Right renal cortex interstitium (tissue), 3 donors: Measurements from ENCODE around the gene TIGAR. TPM values are rescaled to one million over a fixed set of nuclear protein-coding genes. Genes with fewer than 3 reads are reported as not detected.

Source experiments
- DNase-seq, 3 donors: peaks; one replicate each; pipeline ENCODE4 v3.0.0-alpha.2; 2013; ENCODE audit warnings: low read depth in 3 of 3, low spot score in 2 of 3
- polyA plus RNA-seq, 3 donors: library from polyadenylated mRNA; unstranded; fragments of 120-200 nt; gene quantifications; one replicate each; pipeline ENCODE4 v1.2.1, GENCODE V29; 2013; ENCODE audit not compliant: insufficient read length in 3 of 3

Gene TIGAR, protein sequence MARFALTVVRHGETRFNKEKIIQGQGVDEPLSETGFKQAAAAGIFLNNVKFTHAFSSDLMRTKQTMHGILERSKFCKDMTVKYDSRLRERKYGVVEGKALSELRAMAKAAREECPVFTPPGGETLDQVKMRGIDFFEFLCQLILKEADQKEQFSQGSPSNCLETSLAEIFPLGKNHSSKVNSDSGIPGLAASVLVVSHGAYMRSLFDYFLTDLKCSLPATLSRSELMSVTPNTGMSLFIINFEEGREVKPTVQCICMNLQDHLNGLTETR
- 1 to 10 TPM; 7.3 to 9.3 (median 8.3) TPM for polyA plus RNA-seq

DNA sequence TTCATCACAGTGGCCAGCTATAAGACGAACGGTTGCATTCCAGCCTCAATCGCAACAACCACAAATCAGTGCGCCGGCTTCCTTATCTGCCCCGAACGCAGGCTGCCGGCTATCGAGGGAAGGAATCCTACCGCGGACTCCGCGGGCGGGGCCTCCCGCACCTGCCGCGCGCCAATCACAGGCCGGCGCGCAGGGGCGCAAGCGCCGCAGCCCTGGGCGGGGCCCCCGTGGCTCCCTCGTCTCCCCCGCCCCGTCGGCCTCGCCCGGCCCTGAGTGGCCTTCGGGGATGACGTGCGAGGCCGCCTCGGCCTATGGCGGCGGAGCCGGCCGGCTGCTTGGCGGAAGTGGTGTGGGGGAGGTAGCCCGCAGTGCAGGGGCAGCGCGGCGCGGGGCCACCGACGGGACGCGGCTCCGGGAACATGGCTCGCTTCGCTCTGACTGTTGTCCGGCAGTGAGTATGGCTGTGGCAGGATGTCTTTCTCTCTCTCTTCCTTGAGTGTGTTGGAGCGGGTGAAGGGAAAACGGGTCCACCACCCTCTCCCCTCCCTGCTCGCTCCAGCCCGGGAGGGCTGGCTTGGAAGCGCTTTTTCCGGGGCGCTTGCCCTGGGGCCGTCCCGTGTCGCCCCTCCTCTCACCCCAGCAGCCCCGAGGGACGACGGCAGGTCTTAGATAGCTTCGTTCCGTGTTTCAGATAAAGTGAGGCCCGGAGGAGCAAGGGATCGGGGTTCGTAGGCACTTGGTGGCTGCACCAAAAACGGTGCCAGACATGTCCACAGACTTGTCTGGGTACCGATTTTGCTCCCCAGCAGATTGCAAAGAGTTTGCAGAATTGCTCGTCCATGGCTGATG lies at the start of gene TIGAR:
TSS of gene TIGAR (plus strand) at position 361 of the 849 bp plus-strand sequence. CDS start at position 420, 59 bp downstream.
- DNase-seq: peak; percentile 80 to 91 (median 88)

DNA sequence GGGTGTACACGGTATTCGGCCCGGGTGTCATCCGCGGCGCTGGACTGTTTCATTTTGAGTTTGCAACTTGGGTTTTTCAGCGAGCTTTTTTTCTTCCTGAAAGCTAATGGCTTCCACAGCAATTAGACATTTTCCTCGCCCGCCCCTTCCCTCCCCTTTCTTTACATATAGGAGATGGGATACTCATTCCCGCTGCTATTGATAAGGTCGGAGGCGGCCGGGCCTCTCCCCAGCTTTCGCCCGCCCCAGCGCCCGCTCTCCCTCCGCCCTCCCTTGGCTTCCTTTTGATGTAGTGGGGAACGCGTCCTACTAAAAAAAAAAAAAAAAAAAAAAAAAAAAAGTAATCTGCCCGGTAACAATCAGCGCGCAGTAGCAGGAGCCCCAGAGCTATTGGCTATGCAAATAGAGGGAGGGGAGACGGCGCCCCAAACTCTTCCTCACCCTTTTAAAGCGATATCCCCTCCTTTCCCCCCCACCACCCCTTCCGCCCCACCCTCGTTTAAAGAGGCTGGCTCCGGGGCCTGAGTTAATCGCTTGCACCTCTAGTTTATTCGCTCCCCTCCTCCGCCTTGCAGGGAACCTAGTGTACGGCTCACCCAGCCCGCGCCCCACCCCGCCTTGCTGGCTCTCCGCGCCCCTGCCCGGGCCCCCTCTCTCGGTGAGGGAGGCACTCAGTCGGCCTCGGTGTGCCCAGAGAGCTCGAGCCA lies 49.1 kb upstream of the TIGAR start:
- peak in 2 of 3 donors; percentile 58 to 74 for DNase-seq

DNA sequence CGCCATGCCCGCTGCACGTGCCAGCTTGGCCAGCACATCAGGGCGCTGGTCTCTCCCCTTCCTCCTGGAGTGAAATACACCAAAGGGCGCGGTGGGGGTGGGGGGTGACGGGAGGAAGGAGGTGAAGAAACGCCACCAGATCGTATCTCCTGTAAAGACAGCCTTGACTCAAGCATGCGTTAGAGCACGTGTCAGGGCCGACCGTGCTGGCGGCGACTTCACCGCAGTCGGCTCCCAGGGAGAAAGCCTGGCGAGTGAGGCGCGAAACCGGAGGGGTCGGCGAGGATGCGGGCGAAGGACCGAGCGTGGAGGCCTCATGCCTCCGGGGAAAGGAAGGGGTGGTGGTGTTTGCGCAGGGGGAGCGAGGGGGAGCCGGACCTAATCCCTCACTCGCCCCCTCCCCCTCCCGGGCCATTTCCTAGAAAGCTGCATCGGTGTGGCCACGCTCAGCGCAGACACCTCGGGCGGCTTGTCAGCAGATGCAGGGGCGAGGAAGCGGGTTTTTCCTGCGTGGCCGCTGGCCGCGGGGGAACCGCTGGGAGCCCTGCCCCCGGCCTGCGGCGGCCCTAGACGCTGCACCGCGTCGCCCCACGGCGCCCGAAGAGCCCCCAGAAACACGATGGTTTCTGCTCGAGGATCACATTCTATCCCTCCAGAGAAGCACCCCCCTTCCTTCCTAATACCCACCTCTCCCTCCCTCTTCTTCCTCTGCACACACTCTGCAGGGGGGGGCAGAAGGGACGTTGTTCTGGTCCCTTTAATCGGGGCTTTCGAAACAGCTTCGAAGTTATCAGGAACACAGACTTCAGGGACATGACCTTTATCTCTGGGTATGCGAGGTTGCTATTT lies 48.4 kb upstream of the TIGAR start:
- DNase-seq: peak in 1 of 3 donors; percentile 58

DNA sequence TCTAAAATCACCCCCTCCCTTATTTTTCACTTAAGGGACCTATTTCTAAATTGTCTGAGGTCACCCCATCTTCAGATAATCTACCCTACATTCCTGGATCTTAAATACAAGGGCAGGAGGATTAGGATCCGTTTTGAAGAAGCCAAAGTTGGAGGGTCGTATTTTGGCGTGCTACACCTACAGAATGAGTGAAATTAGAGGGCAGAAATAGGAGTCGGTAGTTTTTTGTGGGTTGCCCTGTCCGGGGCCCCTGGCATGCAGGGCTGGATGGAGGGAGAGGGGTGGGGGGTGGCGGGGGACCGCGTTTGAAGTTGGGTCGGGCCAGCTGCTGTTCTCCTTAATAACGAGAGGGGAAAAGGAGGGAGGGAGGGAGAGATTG lies 47.8 kb upstream of the TIGAR start:
- DNase-seq: no peak

DNA sequence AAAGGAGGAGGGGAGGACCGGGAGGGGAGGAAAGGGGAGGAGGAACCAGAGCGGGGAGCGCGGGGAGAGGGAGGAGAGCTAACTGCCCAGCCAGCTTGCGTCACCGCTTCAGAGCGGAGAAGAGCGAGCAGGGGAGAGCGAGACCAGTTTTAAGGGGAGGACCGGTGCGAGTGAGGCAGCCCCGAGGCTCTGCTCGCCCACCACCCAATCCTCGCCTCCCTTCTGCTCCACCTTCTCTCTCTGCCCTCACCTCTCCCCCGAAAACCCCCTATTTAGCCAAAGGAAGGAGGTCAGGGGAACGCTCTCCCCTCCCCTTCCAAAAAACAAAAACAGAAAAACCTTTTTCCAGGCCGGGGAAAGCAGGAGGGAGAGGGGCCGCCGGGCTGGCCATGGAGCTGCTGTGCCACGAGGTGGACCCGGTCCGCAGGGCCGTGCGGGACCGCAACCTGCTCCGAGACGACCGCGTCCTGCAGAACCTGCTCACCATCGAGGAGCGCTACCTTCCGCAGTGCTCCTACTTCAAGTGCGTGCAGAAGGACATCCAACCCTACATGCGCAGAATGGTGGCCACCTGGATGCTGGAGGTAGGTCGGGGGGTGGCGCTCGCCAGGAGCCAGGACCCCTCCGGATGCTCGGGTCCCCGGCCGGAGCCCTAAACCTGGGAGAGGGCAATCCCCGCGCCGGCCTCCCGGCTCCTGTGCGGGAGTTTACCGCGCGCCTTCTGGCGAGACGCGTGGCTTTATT lies 47.2 kb upstream of the TIGAR start, which contains the start of gene CCND2:
TSS of gene CCND2 (plus strand) at position 111 of the 744 bp plus-strand sequence. CDS start at position 390, 279 bp downstream.
- DNase-seq: peak in 2 of 3 donors; percentile 81 to 89

DNA sequence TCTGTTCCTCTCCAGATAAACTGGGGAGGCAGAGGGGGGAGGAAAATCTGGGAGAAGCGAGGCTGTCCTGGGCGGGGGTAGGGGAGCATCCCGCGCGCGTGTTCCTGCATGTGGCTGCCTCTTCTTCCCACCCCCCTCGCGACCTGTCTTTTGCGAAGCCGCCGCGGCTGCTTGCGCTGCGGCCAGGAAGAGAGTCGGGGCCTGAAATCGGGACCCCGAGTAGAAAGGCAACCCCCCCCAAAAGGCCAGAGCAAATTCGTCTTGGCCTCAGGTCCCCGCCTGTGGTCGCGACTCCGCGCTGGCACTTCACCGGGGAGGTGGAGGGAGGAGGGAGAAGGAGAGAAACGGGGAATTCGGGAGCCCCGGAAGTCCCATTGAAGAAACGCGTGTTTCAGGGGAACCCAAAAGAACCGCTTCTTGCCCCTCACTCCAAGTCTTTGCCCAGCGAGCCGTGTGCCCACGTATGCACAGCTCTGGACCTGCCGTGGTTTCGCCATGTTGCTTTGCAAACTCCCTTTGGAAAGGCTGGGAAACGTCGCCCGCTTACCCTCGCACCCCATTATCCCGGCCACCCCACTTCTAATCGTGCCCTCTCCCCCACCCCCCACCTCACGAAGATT lies 46.5 kb upstream of the TIGAR start:
- peak in 1 of 3 donors; percentile 31 for DNase-seq

DNA sequence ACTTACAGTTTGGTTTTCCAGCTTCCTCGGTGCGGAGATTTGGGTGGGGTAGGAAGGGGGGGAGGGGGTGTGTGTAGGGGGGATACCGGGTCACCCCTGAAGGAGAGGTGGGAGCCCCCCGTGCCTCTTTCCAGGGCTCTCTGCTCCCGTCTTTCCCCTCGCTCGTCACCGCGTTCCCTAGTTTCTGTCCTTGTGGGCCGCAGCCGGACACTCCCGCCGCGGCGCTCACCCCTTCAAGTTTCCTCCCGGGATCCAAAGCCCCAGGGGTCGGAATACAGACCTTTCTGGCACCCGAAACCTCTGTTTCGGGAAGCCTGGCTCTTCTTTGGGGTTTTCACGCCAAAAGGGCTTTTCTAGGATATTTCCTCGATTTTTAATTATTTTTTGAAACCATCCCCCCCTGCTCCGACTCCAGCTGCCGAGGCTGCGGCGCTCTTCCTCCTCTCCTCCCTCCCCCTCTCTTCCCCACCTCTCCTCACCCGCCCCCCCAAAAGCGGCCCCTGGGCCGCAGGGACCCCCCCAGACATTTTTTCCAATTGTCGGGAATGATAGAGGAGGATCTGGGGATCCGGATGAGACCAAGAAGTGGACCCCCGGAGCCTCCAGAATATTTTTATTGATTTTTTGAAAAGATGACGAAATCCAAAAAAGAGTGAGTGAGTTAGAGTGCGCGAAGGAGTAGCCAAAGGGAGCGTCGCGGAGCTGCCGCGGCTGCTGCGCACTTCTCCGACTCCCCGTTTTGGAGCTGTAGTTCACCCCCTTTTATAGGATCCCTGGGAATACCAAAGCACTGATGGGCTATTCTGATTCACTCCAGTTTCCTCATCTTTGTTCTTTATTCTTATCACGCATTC lies 45.8 kb upstream of the TIGAR start:
- DNase-seq: peak in 1 of 3 donors; percentile 57

DNA sequence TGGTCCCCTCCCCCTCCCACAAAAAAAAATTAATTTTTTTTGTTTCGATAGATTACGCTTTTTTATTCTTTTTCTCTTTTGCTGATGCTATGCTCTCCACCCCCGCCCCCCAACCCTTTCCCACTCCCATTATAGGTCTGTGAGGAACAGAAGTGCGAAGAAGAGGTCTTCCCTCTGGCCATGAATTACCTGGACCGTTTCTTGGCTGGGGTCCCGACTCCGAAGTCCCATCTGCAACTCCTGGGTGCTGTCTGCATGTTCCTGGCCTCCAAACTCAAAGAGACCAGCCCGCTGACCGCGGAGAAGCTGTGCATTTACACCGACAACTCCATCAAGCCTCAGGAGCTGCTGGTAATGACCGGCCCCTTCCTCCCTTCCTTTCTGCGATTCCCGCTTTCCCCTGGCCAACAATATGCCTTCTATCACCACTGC lies 45.1 kb upstream of the TIGAR start:
- DNase-seq: no peak

DNA sequence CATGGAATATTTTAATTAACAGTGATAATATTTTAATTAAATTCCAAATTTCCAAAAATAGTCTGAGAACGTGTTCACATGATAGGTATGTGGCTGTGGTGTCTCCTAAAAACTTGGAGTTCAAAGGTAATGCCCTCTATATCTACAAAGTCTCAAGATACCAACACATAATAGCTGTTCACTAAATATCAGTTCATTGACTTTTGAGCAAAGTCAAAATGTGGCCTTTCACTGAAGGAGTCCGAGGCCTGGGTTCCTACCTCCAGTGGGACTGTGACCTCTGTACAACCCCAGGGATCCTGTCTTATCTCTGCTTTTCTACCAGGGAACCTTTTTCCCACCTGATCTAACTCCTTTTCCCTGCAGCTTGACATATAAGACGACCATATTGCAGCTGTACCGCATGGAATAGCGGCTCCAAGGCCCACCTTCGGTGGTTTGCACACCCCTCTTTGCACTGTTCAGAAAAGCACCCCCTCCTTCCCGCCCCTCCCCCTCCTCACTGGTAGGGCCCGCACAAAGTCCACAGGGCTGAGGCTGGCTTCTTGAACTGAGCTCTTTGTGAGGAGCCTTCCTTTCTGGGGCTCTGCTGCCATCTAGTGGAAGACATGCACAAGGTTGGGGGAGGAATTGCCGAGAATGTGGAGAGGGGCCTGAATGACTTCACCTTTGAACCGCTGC lies 44.3 kb upstream of the TIGAR start:
- DNase-seq: peak; percentile 89 to 95 (median 89)

DNA sequence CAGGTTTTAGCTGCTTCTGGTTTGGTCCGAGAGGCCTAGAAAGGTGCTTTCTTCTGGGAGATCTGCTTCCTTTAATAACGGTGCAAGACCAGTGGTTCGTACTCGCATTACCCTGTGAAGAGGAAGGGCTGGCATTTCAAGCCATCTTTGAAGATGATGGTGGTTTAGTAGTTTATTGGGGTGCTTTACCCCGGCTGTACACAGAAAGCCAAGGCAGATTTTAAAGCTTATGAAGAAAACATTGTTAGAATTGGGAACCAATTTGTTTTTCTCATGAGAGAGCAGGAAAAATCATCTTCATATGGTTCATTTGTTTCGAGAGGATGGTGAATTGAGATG lies 43.8 kb upstream of the TIGAR start:
- DNase-seq: no peak

DNA sequence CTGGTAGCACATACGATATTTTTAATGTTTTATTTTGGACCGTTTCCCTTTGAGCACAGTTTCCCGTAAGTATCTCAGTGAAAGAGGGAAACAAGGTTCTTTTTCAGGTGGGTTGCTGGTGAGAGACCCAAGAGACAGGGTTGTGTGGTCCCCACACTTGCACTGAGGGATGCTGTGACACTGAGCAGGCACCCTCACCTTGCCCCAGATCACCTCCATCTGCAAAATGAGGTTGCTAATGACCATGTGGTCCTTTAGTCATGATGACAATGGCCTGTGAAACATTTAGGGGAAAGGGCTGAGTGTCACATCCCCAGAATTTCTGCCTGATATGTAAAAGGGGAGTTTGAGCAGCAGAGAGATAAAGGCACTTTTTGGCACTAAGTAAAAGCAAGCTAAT lies 43.2 kb upstream of the TIGAR start:
- DNase-seq: no peak

DNA sequence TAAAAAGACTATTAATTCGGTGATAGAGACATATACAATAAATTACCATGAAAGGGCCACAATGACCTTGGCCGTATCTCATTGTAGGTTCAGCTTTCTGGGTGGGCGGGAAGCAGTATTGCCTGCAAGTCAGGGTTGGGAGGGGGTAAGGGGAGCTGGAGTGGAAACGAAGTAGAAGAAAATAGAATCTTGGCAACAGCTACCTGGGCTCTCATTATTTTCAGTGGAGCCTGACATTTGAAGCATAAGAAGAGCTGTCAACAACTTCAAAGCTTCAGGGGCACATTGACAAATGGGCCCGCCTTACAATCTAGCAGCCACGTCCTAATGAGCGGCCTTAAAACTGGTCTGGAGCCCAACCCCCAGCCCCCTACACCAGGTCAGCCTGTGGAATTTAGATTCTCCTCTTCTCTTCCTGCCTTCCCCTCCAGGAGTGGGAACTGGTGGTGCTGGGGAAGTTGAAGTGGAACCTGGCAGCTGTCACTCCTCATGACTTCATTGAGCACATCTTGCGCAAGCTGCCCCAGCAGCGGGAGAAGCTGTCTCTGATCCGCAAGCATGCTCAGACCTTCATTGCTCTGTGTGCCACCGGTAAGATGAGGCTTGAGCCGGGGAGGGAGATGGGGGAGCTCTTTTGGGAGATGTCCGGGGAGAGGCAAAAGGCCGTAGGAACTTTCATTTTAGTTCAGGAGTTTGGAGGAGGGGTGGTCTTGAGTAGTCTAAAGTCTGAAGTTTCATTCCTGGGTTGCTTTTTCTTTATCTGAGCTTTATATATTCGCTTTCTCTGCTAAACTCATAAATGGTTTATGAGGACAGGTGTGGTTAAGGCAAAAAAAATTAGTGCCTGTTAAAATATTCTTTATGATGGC lies 42.5 kb upstream of the TIGAR start:
- no peak for DNase-seq

DNA sequence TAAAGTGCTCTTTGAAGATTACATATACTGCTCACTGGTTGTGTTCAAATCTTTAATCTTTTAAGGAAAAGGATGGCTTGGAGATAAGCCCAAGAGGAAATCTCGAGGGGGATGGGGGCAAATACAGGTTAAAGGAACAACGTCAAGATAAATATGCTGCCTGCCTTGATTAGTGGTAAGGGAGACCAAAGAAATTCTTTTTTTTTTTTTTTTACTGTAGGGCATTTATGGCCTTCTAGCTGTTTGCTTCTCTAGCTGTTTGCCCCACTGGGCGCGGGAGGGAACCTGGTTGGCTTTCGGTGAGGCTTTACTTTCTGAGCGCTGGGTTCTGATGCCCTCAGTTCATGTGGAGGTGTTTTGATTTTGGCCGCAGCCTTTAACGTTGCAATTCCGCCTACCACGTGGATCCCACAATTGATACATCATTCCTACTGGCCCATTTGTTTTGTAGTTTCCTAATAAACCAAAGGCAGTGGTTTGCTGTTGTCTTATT lies 41.8 kb upstream of the TIGAR start:
- DNase-seq: no peak

DNA sequence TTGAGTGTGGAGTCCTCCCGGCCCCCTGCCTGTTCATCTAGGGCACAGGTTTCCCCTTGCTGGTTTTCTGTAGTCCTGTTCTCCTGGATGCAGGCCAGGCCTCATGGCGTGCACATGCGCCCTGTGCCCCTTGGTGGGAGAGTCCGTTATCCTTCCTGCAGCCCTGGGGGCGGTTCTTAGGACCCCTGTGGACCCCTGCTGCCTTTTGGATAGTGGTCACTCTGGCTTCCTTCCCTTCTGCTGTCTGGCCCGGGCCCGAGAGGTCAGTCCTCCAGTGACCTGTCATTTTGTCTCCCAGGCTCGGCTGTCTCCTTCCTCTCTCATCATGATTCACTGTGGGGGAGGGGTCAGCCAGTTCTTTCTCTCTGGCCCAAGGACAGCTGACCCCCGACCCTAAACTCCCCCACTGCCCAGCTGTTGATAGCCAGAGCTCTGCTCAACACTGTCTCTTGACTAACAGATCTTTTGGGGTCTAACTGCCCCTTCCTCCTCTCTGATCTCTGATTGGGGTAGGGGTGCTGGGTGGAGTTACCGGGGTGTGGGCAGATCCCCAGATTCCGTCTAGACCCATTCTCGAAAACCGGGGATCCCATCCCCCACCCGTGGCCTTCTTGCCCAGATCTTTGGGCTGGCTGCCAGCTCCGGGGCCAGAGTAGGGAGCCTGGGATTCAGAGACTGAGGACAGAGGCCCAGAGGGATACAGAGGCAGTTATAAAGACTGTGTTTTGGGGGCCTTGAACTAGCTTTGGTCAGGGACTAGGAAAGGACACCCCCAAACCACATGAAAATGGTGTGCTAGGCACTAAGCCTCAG lies 40.5 kb upstream of the TIGAR start:
- DNase-seq: no peak

DNA sequence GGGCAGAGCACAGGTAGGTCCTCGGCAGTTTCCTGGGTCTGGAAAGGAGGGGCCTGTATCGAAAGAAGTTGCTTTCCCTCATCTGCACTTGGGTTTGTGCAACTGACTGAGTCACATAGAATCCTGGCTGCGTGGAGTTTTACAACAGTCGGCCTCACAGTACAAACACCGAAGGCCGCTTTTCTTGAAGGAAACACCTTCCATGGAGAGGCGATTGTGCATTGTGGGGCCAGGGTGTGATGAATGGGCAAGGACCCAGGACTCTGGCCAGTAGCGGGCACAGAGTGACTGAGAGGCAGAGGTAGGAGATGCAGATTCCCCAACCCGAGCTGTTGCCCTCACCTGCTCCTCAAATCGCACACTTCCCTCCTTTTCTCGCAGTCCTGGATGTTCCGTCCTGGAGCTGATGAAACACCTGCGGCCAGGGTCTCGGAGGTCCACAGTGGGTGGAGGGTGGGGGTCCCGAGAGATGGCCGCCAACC lies 39.8 kb upstream of the TIGAR start:
- no peak for DNase-seq
